GM10248 (cell line): ENCODE data around the gene OR10P1.
"Not testable (repeated sequence)": the region's sequence is repeated elsewhere in the genome, so short reads cannot be mapped to it uniquely, and the experiment has no call there.

Experiments used
- CTCF ChIA-PET: fragments of 300-600 bp; sonication (Branson Sonifier 250); formaldehyde crosslinking; extraction: SDS; loops from one replicate; lab custom pipeline; 2021; ENCODE audit warnings: antibody characterized with exemption; lab: Yijun Ruan, JAX
- POLR2A ChIA-PET: fragments of 350-650 bp; sonication (Branson Sonifier 250); formaldehyde crosslinking; extraction: SDS; loops from one replicate; lab custom pipeline; 2020; ENCODE audit warnings: antibody characterized with exemption; lab: Yijun Ruan, JAX
- DNase-seq: peaks from one replicate; pipeline ENCODE4 v3.0.0; 2012; ENCODE audit errors: extremely low spot score
- TF ChIP-seq, protein P1 (sequence below): IDR thresholded peaks from 2 replicates; pipeline ENCODE4 v1.5.1; 2012; ENCODE audit warnings: mild to moderate bottlenecking, low read depth; ENCODE audit errors: extremely low read depth, missing control alignments, control extremely low read depth

Gene OR10P1, protein sequence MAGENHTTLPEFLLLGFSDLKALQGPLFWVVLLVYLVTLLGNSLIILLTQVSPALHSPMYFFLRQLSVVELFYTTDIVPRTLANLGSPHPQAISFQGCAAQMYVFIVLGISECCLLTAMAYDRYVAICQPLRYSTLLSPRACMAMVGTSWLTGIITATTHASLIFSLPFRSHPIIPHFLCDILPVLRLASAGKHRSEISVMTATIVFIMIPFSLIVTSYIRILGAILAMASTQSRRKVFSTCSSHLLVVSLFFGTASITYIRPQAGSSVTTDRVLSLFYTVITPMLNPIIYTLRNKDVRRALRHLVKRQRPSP

GRCh38 chr12:55636853-55637252, at the start of gene OR10P1:
OR10P1 (plus strand) TSS chr12:55636892; CDS start chr12:55636892, 0 bp downstream.
- POLR2A ChIA-PET: no interaction called here

DNA sequence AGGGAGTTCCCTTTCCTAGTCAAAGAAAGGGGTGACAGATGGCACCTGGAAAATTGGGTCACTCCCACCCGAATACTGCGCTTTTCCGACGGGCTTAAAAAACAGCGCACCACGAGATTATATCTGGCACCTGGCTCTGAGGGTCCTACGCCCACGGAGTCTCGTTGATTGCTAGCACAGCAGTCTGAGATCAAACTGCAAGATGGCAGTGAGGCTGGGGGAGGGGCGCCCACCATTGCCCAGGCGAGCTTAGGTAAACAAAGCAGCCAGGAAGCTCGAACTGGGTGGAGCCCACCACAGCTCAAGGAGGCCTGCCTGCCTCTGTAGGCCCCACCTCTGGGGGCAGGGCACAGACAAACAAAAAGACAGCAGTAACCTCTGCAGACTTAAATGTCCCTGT, 46.5 kb upstream of the OR10P1 start:
- POLR2A ChIA-PET, CTCF ChIA-PET, DNase-seq: not testable (repeated sequence)

More at GRCh38 chr12:55636853-55637252, at the start of gene OR10P1:
- no peak for DNase-seq
- CTCF ChIA-PET: interaction anchor here (1.2 to 2.9 kb wide), 2 partner anchors 8 to 18 kb away, joined by 8 to 12 read pairs; no protein-coding TSS in a partner anchor
- TF ChIP-seq, protein P1, sequence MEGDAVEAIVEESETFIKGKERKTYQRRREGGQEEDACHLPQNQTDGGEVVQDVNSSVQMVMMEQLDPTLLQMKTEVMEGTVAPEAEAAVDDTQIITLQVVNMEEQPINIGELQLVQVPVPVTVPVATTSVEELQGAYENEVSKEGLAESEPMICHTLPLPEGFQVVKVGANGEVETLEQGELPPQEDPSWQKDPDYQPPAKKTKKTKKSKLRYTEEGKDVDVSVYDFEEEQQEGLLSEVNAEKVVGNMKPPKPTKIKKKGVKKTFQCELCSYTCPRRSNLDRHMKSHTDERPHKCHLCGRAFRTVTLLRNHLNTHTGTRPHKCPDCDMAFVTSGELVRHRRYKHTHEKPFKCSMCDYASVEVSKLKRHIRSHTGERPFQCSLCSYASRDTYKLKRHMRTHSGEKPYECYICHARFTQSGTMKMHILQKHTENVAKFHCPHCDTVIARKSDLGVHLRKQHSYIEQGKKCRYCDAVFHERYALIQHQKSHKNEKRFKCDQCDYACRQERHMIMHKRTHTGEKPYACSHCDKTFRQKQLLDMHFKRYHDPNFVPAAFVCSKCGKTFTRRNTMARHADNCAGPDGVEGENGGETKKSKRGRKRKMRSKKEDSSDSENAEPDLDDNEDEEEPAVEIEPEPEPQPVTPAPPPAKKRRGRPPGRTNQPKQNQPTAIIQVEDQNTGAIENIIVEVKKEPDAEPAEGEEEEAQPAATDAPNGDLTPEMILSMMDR: no peak

- TF ChIP-seq, protein P1: no peak
- CTCF ChIA-PET: interaction anchor here (1.1 to 1.5 kb wide), 4 partner anchors 10 to 48 kb away, joined by 3 to 4 read pairs (median 4); no protein-coding TSS in a partner anchor
- POLR2A ChIA-PET: no interaction called here
- no peak for DNase-seq
These were observed 28.7 kb upstream of the OR10P1 start for GRCh38 chr12:55607821-55608594.

GRCh38 chr12:55610598-55610997, 26.1 kb upstream of the OR10P1 start:
- CTCF ChIA-PET: interaction anchor here (0.8 to 1.5 kb wide), 2 partner anchors 8 to 421 kb away, joined by 3 to 5 read pairs; no protein-coding TSS in a partner anchor
- POLR2A ChIA-PET: no interaction called here
- TF ChIP-seq, protein P1: no peak
- DNase-seq: no peak

GRCh38 chr12:55612646-55613045, 24.0 kb upstream of the OR10P1 start:
- ChIA-PET CTCF (interaction anchor here (2.1 kb wide), 1 partner anchor 418 kb away, joined by 5 read pairs; no protein-coding TSS in a partner anchor), POLR2A (no interaction called here)

GRCh38 chr12:55614764-55615163, 21.9 kb upstream of the OR10P1 start:
- CTCF ChIA-PET: interaction anchor here (1.5 to 2.1 kb wide), 3 partner anchors 12 to 426 kb away, joined by 5 to 7 read pairs (median 7); no protein-coding TSS in a partner anchor

More at GRCh38 chr12:55612646-55613045, 24.0 kb upstream of the OR10P1 start:
- DNase-seq: no peak
- TF ChIP-seq, protein P1: no peak

More at GRCh38 chr12:55614764-55615163, 21.9 kb upstream of the OR10P1 start:
- TF ChIP-seq, protein P1: no peak
- POLR2A ChIA-PET: no interaction called here
- DNase-seq: no peak
